Globus pallidus (tissue), 1 donor: Measurements from ENCODE around the gene SLC7A11.
"Not testable (repeated sequence)": the region's sequence is repeated elsewhere in the genome, so short reads cannot be mapped to it uniquely, and the experiment has no call there.

Experiments used
- DNase-seq: peaks from one replicate; pipeline ENCODE4 v3.0.0-alpha.2; 2015; ENCODE audit warnings: low spot score

SLC7A11 gene

GRCh38 chr4:138242834-138243156, 646 bp upstream of the SLC7A11 start:
- no peak for DNase-seq

- peak; percentile 31 for DNase-seq
Observed at GRCh38 chr4:138241281-138242075, 671 bp downstream of the SLC7A11 start.

GRCh38 chr4:138239491-138239890, 2.7 kb downstream of the SLC7A11 start:
- no peak for DNase-seq

GRCh38 chr4:138238521-138239292, 3.4 kb downstream of the SLC7A11 start:
- DNase-seq, result no peak

GRCh38 chr4:138237132-138237531, 5.0 kb downstream of the SLC7A11 start:
- not testable (repeated sequence) for DNase-seq

- no peak for DNase-seq
Observed at GRCh38 chr4:138236037-138236436, 6.1 kb downstream of the SLC7A11 start.

GRCh38 chr4:138235419-138235952, 6.7 kb downstream of the SLC7A11 start:
- no peak for DNase-seq

- DNase-seq, result no peak
Observed at GRCh38 chr4:138234248-138234647, 7.9 kb downstream of the SLC7A11 start.

GRCh38 chr4:138233313-138234034, 8.7 kb downstream of the SLC7A11 start:
- no peak for DNase-seq

GRCh38 chr4:138232364-138232763, 9.8 kb downstream of the SLC7A11 start:
- no peak for DNase-seq

GRCh38 chr4:138230048-138230447, 12.1 kb downstream of the SLC7A11 start:
- no peak for DNase-seq

GRCh38 chr4:138229160-138229559, 13.0 kb downstream of the SLC7A11 start:
- DNase-seq, result no peak

- DNase-seq, result no peak
Observed at GRCh38 chr4:138226351-138226750, 15.8 kb downstream of the SLC7A11 start.

GRCh38 chr4:138225477-138225876, 16.7 kb downstream of the SLC7A11 start:
- no peak for DNase-seq

- no peak for DNase-seq
Observed at GRCh38 chr4:138224614-138225013, 17.5 kb downstream of the SLC7A11 start.

- DNase-seq, result no peak
Observed at GRCh38 chr4:138223231-138223910, 18.8 kb downstream of the SLC7A11 start.

- DNase-seq, result no peak
Observed at GRCh38 chr4:138222046-138222445, 20.1 kb downstream of the SLC7A11 start.

- DNase-seq, result no peak
Observed at GRCh38 chr4:138218976-138219375, 23.2 kb downstream of the SLC7A11 start.

GRCh38 chr4:138217567-138217966, 24.6 kb downstream of the SLC7A11 start:
- DNase-seq, result peak; percentile 64

- DNase-seq, result no peak
Observed at GRCh38 chr4:138216272-138216867, 25.8 kb downstream of the SLC7A11 start.

- not testable (repeated sequence) for DNase-seq
Observed at GRCh38 chr4:138210576-138210975, 31.6 kb downstream of the SLC7A11 start.
